GM12801 (cell line): ENCODE data around the gene PODXL2.

Experiments
- CTCF ChIP-seq: IDR thresholded peaks from one replicate; pipeline ENCODE4 v1.5.1; 2011; ENCODE audit warnings: control low read depth; ENCODE audit not compliant: insufficient read length; ENCODE audit errors: extremely low read depth

PODXL2 gene

GRCh38 chr3:127588806-127589577 lies 40.0 kb upstream of the PODXL2 start:
- no peak for TF ChIP-seq CTCF

- TF ChIP-seq CTCF, result no peak
These were observed 39.2 kb upstream of the PODXL2 start for GRCh38 chr3:127589600-127590281.

- no peak for TF ChIP-seq CTCF
These were observed 38.7 kb upstream of the PODXL2 start for GRCh38 chr3:127590282-127590592.

GRCh38 chr3:127590593-127591465 lies 38.2 kb upstream of the PODXL2 start, which contains the start of gene TPRA1:
TPRA1 (minus strand) TSS chr3:127590733; CDS start chr3:127580146, 10,587 bp downstream.
- TF ChIP-seq CTCF, result no peak

GRCh38 chr3:127593178-127593577 lies 35.8 kb upstream of the PODXL2 start:
- TF ChIP-seq CTCF, result no peak

GRCh38 chr3:127595303-127595702 lies 33.7 kb upstream of the PODXL2 start:
- no peak for TF ChIP-seq CTCF
